Measurements from ENCODE around the gene RHBDF2. TPM values are rescaled to one million over a fixed set of nuclear protein-coding genes. Genes with fewer than 3 reads are reported as not detected.

RHBDF2 gene
- total and polyA plus RNA-seq, 8 donors, result 4.6 to 175 (median 21.0) TPM

DNA sequence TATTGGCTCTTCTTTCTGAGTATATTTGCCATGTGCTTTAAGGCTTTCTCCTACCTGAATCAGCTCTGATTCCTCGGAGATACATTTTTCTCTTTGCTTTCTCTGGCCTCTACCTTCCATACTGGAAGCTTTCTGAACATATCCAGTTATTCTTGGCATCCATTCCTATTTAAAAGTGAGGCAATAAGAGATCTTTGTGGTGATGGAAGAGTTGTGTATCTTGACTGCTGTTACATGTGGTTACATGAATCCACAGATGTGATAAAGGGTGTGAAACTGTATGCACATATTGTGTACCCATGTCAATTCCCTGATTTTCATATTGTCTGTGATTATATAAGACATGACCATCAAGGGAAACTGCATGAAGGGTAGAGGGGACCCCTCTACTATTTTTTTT lies 72.7 kb downstream of the RHBDF2 start:
- Histone ChIP-seq H3K27me3 (no peaks in the 10 kb centered on the region), H3K36me3 (no peaks in the 10 kb centered on the region), H3K4me3 (no peak overlapping the region), H3K4me1 (peaks cover 3 to 23% (median 15%) of the 10 kb centered on the region in 4 donors), H3K27ac (peak overlapping the region in 1 of 5 donors; percentile 50), H3K9me3 (no peaks in the 10 kb centered on the region)
- intact Hi-C loops (cut with DNase I; ENCODE audit: low total_unique reads), result no loop called here
- 95 to 100% (median 100%) methylated on average over 1 of the region's 1 CpG for WGBS, 5 donors
- TF ChIP-seq POLR2AphosphoS5 (IDR thresholded peaks at IDR 0.05), result no peak
- TF ChIP-seq EP300 (IDR thresholded peaks at IDR 0.05), result no peak
- TF ChIP-seq CTCF (IDR thresholded peaks at IDR 0.05), result no peak
- no peak for TF ChIP-seq POLR2A (IDR thresholded peaks at IDR 0.05)
- DNase-seq, result no peak

GRCh38 chr17:76427501-76428231 lies 73.6 kb downstream of the RHBDF2 start:
- H3K36me3 ChIP-seq, result no peaks in the 10 kb centered on the region
- peaks cover 3 to 23% (median 15%) of the 10 kb centered on the region in 4 donors for H3K4me1 ChIP-seq
- intact Hi-C loops (cut with DNase I; ENCODE audit: low total_unique reads), result no loop called here
- H3K9me3 ChIP-seq, result no peaks in the 10 kb centered on the region
- no peak overlapping the region for H3K4me3 ChIP-seq
- H3K27ac ChIP-seq, result peak overlapping the region in 3 of 5 donors; percentile 9 to 50 (median 11)
- 59 to 78% (median 75%) methylated on average over 8 of the region's 8 CpGs for WGBS, 5 donors
- no peak for TF ChIP-seq POLR2A (IDR thresholded peaks at IDR 0.05)
- TF ChIP-seq POLR2AphosphoS5 (IDR thresholded peaks at IDR 0.05), result no peak
- no peak for TF ChIP-seq CTCF (IDR thresholded peaks at IDR 0.05)
- no peak for TF ChIP-seq EP300 (IDR thresholded peaks at IDR 0.05)
- H3K27me3 ChIP-seq, result no peaks in the 10 kb centered on the region
- DNase-seq, result peak in 1 of 2 donors; percentile 51

DNA sequence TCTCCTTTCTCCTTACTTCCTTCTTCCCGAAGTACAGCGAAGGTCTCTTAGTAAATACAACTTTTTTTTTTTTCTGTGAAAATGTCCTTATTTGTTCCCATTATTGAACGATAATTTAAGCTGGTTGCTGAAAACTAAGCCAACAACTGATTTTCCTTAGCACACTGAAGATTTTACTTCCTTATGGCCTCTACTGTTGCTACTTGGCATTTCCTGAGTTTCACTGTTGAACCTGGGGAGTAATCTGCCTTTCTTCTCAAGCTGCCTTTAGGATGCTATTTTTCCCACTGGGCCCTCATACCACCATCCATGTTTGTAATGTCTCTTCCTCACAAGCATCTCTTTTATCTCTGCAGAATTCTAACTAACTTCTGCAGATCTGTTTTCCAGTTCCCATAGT lies 74.4 kb downstream of the RHBDF2 start:
- Histone ChIP-seq H3K27ac (no peak overlapping the region), H3K4me3 (no peak overlapping the region), H3K9me3 (no peaks in the 10 kb centered on the region), H3K4me1 (peaks cover 3 to 23% (median 15%) of the 10 kb centered on the region in 4 donors), H3K36me3 (no peaks in the 10 kb centered on the region), H3K27me3 (no peaks in the 10 kb centered on the region)
- no peak for TF ChIP-seq CTCF (IDR thresholded peaks at IDR 0.05)
- no peak for TF ChIP-seq POLR2A (IDR thresholded peaks at IDR 0.05)
- TF ChIP-seq POLR2AphosphoS5 (IDR thresholded peaks at IDR 0.05), result no peak
- no peak for TF ChIP-seq EP300 (IDR thresholded peaks at IDR 0.05)
- intact Hi-C loops (cut with DNase I; ENCODE audit: low total_unique reads), result no loop called here
- no peak for DNase-seq
- WGBS, 5 donors, result 85 to 90% (median 89%) methylated on average over 3 of the region's 3 CpGs

GRCh38 chr17:76422860-76423259 lies 78.4 kb downstream of the RHBDF2 start:
- Histone ChIP-seq H3K27ac (no peak overlapping the region), H3K36me3 (no peaks in the 10 kb centered on the region), H3K4me1 (peaks cover 6 to 43% (median 30%) of the 10 kb centered on the region in 4 donors), H3K4me3 (no peak overlapping the region), H3K9me3 (no peaks in the 10 kb centered on the region), H3K27me3 (no peaks in the 10 kb centered on the region)
- intact Hi-C loops (cut with DNase I; ENCODE audit: low total_unique reads), result no loop called here
- no peak for TF ChIP-seq CTCF (IDR thresholded peaks at IDR 0.05)
- TF ChIP-seq POLR2A (IDR thresholded peaks at IDR 0.05), result no peak
- TF ChIP-seq EP300 (IDR thresholded peaks at IDR 0.05), result no peak
- TF ChIP-seq POLR2AphosphoS5 (IDR thresholded peaks at IDR 0.05), result no peak
- no peak for DNase-seq
- WGBS, 5 donors, result 84 to 95% (median 90%) methylated on average over 6 of the region's 6 CpGs

Data from stomach (tissue), 9 donors.